Brain microvascular endothelial cell (primary cell): Measurements from ENCODE around the gene C2orf76.

Experiments
- DNase-seq: peaks from one replicate; pipeline ENCODE4 v3.0.0-alpha.2; 2020
- H3K27ac ChIP-seq: fragments of 250-450 bp; sonication (Bioruptor Pico); 2 replicates; pipeline ENCODE4 v1.5.1; 2020; ENCODE audit warnings: mild to moderate bottlenecking, moderate library complexity
- H3K27me3 ChIP-seq: fragments of 250-450 bp; sonication (Bioruptor Pico); replicated peaks from 2 replicates; pipeline ENCODE4 v1.5.1; 2020; ENCODE audit warnings: mild to moderate bottlenecking
- H3K36me3 ChIP-seq: fragments of 250-450 bp; sonication (Bioruptor Pico); replicated peaks from 2 replicates; pipeline ENCODE4 v1.5.1; 2020; ENCODE audit warnings: mild to moderate bottlenecking
- H3K4me3 ChIP-seq: 2 replicates; pipeline ENCODE4 v1.5.1; 2011; ENCODE audit warnings: low read depth, mild to moderate bottlenecking, control low read depth, low read length, moderate library complexity
- CTCF ChIP-seq: IDR thresholded peaks from 2 replicates; pipeline ENCODE4 v1.5.1; 2011; ENCODE audit warnings: low read depth, mild to moderate bottlenecking, moderate library complexity, low read length, control low read depth, inconsistent platforms; ENCODE audit errors: missing control alignments
- in situ Hi-C: cut with HindIII; loops from 2 replicates; pipeline ENCODE4 v1.10.0; 2017; ENCODE audit warnings: low sequenced_read_pairs, low pct_ligation_motif_present

The C2orf76 gene

DNA sequence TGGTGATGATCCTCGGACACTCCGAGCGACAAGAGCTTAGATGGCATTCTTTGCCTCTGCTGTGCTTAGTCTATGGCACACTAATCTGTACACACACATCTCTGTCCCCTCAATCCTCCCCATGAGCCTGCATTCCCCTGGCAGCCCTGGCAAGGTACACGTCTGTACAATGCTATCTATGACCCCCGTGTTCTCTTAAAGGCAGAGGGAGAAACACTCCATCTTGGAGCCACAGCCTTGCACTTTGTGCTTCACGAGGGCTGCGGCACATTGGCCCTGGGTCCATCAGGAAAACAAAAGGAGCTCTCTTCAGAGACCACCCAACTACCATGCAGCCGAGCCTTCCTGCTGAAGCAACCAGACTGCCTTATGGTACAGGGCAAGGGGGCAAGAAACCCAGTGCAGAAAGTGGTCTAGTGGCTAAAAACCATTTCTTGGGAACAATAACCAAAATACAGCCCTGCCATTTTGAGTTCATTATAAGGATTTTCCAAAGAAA lies 100.5 kb downstream of the C2orf76 start:
- Histone ChIP-seq H3K4me3 (no peak overlapping the region), H3K27me3 (no peaks in the 10 kb centered on the region), H3K36me3 (peaks cover 4% of the 10 kb centered on the region), H3K27ac (no peak overlapping the region)
- DNase-seq = no peak
- in situ Hi-C loops = no loop called here
- no peak for TF ChIP-seq CTCF

DNA sequence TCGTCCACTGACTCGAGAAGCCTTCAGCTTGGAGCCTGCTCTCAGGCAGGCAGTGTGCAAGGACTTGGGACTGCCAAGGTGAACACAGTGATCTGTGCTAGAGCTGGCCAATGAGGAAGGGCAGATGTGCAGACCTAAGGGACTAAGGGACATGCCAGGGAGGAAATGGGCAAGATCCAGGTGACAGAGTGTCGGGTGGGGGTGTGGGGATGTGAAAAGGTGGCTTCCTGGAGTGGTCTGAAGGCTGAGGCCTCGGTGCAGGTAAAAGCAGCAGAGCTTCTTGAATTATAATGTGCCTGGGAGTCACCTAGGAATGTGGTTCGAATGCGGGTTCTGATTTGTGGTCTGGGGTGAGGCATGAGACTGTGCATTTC lies 101.0 kb downstream of the C2orf76 start:
- Histone ChIP-seq H3K36me3 (peaks cover 4% of the 10 kb centered on the region), H3K4me3 (no peak overlapping the region), H3K27ac (no peak overlapping the region), H3K27me3 (no peaks in the 10 kb centered on the region)
- TF ChIP-seq CTCF = no peak
- in situ Hi-C loops = no loop called here
- DNase-seq = no peak

DNA sequence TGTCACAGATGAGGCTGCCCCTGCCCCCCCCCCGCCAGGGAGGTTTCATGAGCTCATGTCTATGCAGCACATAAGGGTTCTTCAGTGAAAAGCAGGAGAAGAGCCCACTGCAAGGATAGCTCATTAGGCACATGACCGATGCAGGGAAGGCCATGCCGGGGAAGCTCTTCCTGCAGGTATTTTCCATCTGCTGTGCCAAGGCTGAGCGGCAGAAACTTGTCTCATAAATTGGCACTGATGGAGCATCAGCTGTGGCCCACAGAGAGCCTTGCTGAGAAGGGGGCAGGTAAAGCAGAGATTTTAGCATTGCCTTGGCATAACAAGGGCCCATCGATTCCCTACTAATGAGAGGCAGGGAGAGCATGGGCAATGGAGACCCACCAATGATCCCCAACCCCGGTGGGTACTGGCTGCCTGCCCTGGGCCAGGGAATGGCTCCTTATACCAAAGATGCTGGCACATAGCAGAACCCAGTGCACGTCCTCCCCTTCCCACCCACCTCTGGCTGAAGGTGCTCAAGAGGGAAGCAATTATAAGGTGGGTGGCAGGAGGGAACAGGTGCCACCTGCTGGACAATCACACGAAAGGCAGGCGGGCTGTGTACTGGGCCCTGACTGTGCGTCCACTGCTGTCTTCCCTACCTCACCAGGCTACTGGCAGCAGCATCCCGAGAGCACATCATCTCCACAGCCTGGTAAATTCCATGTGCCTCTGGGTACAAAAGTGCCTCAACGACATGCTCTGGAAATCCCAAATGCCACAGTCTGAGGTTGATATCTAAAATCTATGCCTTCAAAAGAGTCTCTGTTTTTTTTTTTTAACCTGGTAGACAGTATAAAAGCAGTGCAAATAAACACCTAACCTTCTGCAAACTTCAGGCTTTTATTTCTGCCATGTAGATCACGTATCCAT lies 101.6 kb downstream of the C2orf76 start:
- Histone ChIP-seq H3K27ac (no peak overlapping the region), H3K27me3 (no peaks in the 10 kb centered on the region), H3K4me3 (no peak overlapping the region), H3K36me3 (peaks cover 4% of the 10 kb centered on the region)
- TF ChIP-seq CTCF = peak; percentile 89
- DNase-seq = peak; percentile 54
- in situ Hi-C loops = no loop called here

DNA sequence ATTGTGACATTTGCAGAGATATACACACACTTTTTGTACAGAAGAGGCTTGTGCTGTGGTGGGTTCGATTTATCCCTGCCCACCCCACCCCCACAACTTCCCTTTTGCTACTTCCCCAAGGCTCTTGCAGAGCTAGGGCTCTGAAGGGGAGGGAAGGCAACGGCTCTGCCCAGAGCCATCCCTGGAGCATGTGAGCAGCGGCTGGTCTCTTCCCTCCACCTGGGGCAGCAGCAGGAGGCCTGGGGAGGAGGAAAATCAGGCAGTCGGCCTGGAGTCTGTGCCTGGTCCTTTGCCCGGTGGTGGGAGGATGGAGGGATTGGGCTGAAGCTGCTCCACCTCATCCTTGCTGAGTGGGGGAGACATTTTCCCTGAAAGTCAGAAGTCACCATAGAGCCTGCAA lies 103.0 kb downstream of the C2orf76 start:
- no peak for DNase-seq
- TF ChIP-seq CTCF = no peak
- no peak overlapping the region for H3K4me3 ChIP-seq
- H3K36me3 ChIP-seq = peaks cover 4% of the 10 kb centered on the region
- no peaks in the 10 kb centered on the region for H3K27me3 ChIP-seq
- H3K27ac ChIP-seq = no peak overlapping the region
- in situ Hi-C loops = no loop called here

DNA sequence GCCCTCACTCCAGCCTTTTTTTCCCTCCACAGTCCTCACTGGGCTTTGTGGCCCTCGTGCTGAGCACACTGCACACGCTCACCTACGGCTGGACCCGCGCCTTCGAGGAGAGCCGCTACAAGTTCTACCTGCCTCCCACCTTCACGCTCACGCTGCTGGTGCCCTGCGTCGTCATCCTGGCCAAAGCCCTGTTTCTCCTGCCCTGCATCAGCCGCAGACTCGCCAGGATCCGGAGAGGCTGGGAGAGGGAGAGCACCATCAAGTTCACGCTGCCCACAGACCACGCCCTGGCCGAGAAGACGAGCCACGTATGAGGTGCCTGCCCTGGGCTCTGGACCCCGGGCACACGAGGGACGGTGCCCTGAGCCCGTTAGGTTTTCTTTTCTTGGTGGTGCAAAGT lies 103.6 kb downstream of the C2orf76 start:
- H3K36me3 ChIP-seq = peaks cover 4% of the 10 kb centered on the region
- in situ Hi-C loops = no loop called here
- H3K4me3 ChIP-seq = no peak overlapping the region
- H3K27me3 ChIP-seq = no peaks in the 10 kb centered on the region
- DNase-seq = no peak
- no peak overlapping the region for H3K27ac ChIP-seq
- no peak for TF ChIP-seq CTCF
